Hepatocyte (in vitro differentiated cells): ENCODE results near the gene IP6K2.
"Not testable (repeated sequence)": the region's sequence is repeated elsewhere in the genome, so short reads cannot be mapped to it uniquely, and the experiment has no call there.

Source experiments
- CTCF ChIP-seq: fragments of 200-600 bp; sonication (generic); IDR thresholded peaks from 2 replicates; pipeline ENCODE4 v1.5.1; 2016; ENCODE audit warnings: antibody characterized with exemption, mild to moderate bottlenecking; ENCODE audit not compliant: poor library complexity
- EZH2 ChIP-seq: fragments of 200-600 bp; sonication (generic); IDR thresholded peaks from 2 replicates; pipeline ENCODE4 v1.6.1; 2016; ENCODE audit warnings: antibody characterized with exemption, mild to moderate bottlenecking, borderline replicate concordance
- EZH2phosphoT487 ChIP-seq: fragments of 200-600 bp; sonication (generic); IDR thresholded peaks from one replicate; pipeline ENCODE4 v1.6.1; 2018; ENCODE audit warnings: antibody characterized with exemption, mild to moderate bottlenecking, low read depth, moderate library complexity; ENCODE audit not compliant: unreplicated experiment, severe bottlenecking

DNA sequence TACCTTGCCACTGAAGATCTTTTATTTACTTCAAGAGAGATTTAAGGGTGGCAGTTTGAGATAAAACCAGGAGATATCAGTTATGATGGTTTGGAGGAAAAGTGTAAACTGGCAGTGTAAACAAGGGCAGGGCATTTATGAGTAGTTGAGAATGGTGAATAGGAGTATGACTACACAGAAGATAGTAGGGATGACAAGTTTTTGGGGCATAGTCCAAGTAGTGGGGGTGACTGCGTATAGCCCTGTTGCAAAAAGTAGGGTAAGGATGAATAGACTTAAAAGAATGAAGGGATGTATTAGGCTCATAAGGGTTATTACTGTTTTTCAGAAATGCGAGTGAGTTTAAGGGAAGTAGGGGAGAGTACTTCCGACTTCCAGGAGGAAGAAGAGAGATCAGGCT is 6.3 kb upstream of the IP6K2 start:
- TF ChIP-seq EZH2, CTCF, EZH2phosphoT487: not testable (repeated sequence)
